GM12878 (cell line): Measurements from ENCODE around the gene PPP1R9B. TPM values are rescaled to one million over a fixed set of nuclear protein-coding genes. Genes with fewer than 3 reads are reported as not detected.

Source experiments
- ATAC-seq: fragments of 200-7000 bp; cut with Tn5 transposase; 3 replicates; pipeline ENCODE4 v1.9.1; 2020; ENCODE audit warnings: mild to moderate bottlenecking, moderate library complexity
- BruUV-seq: library from RNA; stranded (reverse); fragments of 400-500 nt; replicated peaks from 2 replicates; lab custom pipeline; 2021; lab: Mats Ljungman, UMichigan
- CTCF ChIA-PET: fragments of 300-600 bp; sonication (Branson Sonifier 250); formaldehyde crosslinking; extraction: SDS; loops from one replicate; lab custom pipeline; 2021; ENCODE audit warnings: inconsistent platforms; lab: Yijun Ruan, JAX
- POLR2A ChIA-PET: fragments of 350-600 bp; formaldehyde crosslinking; extraction: SDS; loops from one replicate; lab custom pipeline; 2021; ENCODE audit warnings: inconsistent platforms; lab: Charles Lee
- RAD21 ChIA-PET: fragments of 300-600 bp; sonication (Branson Sonifier 250); formaldehyde crosslinking; loops from one replicate; lab custom pipeline; 2023; ENCODE audit warnings: antibody characterized with exemption; ENCODE audit not compliant: unreplicated experiment; lab: Charles Lee
- SMC1A ChIA-PET: fragments of 300-600 bp; sonication (Branson Sonifier 250); formaldehyde crosslinking; loops from one replicate; lab custom pipeline; 2023; ENCODE audit not compliant: unreplicated experiment, uncharacterized antibody; lab: Charles Lee
- DNase-seq: peaks from one replicate; pipeline ENCODE4 v3.0.0-alpha.2; 2011; ENCODE audit warnings: low read depth, low spot score
- FAIRE-seq: peaks from 3 replicates; lab custom pipeline; 2011; peaks lifted over from hg19 to GRCh38; lab: Jason Lieb, UNC
- H2AFZ ChIP-seq: 2 replicates; pipeline ENCODE4 v1.6.0; 2011; ENCODE audit warnings: low read depth, low read length, control low read depth; ENCODE audit not compliant: control insufficient read depth
- H3K27ac ChIP-seq: 2 replicates; pipeline ENCODE4 v1.5.1; 2011; ENCODE audit warnings: control low read depth; ENCODE audit not compliant: control insufficient read depth, insufficient read depth
- H3K27me3 ChIP-seq, 2 experiments: replicated peaks in 1 of 2; 2 replicates each; pipeline versions ENCODE4 v1.6.0 to v1.6.1; 2011; ENCODE audit warnings: low read length in 1 of 2; ENCODE audit not compliant: control insufficient read depth in 2 of 2, insufficient read depth in 2 of 2
- H3K36me3 ChIP-seq, 2 experiments: 2 replicates each; pipeline ENCODE4 v1.5.1; 2011; ENCODE audit warnings: low read length in 1 of 2; ENCODE audit not compliant: control insufficient read depth in 2 of 2, insufficient read depth in 2 of 2
- H3K4me1 ChIP-seq: 2 replicates; pipeline ENCODE4 v1.6.1; 2011; ENCODE audit warnings: mild to moderate bottlenecking, low read length, moderate library complexity, mixed read lengths; ENCODE audit not compliant: control insufficient read depth, insufficient read depth
- H3K4me2 ChIP-seq: 2 replicates; pipeline ENCODE4 v1.6.0; 2011; ENCODE audit warnings: control low read depth; ENCODE audit not compliant: control insufficient read depth, insufficient read depth
- H3K4me3 ChIP-seq: fragments of 200-600 bp; sonication (generic); 2 replicates; pipeline ENCODE4 v1.5.1; 2016
- H3K79me2 ChIP-seq: 2 replicates; pipeline ENCODE4 v1.6.0; 2011; ENCODE audit warnings: low read length; ENCODE audit not compliant: control insufficient read depth, insufficient read depth
- H3K9ac ChIP-seq: 2 replicates; pipeline ENCODE4 v1.8.0; 2011; ENCODE audit warnings: low read length, control low read depth, mixed read lengths; ENCODE audit not compliant: control insufficient read depth, insufficient read depth
- H3K9me3 ChIP-seq: replicated peaks from 3 replicates; pipeline ENCODE4 v1.5.1; 2011; ENCODE audit warnings: mild to moderate bottlenecking, low read length; ENCODE audit not compliant: control insufficient read depth, insufficient read depth
- H4K20me1 ChIP-seq: 2 replicates; pipeline ENCODE4 v1.6.0; 2011; ENCODE audit not compliant: control insufficient read depth, insufficient read depth
- BMI1 ChIP-seq: fragments of 450-650 bp; IDR thresholded peaks from 2 replicates; pipeline ENCODE4 v1.6.1; 2016; ENCODE audit warnings: mild to moderate bottlenecking, moderate library complexity, borderline replicate concordance
- EP300 ChIP-seq, 2 experiments: fragments of 150-350 bp in 1 of 2; IDR thresholded peaks; 2 replicates each; pipeline ENCODE4 v1.6.1; 2011 to 2012; ENCODE audit warnings: low read depth in 2 of 2, low read length in 2 of 2, borderline replicate concordance in 1 of 2, improper control_type of control experiment in 1 of 2, inconsistent platforms in 1 of 2; ENCODE audit not compliant: control insufficient read depth in 1 of 2
- EZH2 ChIP-seq: IDR thresholded peaks from 2 replicates; pipeline ENCODE4 v1.6.1; 2012; ENCODE audit warnings: low read depth, mild to moderate bottlenecking, control low read depth, inconsistent platforms, low read length, borderline replicate concordance; ENCODE audit not compliant: control insufficient read depth
- JUNB ChIP-seq: IDR thresholded peaks from 2 replicates; pipeline ENCODE4 v1.6.1; 2016; ENCODE audit warnings: antibody characterized with exemption, mild to moderate bottlenecking
- NFXL1 ChIP-seq: fragments of 450-650 bp; IDR thresholded peaks from 2 replicates; pipeline ENCODE4 v1.6.1; 2017; ENCODE audit warnings: antibody characterized with exemption, mild to moderate bottlenecking, borderline replicate concordance
- PRDM15 ChIP-seq: fragments of 450-650 bp; formaldehyde crosslinking; IDR thresholded peaks from 2 replicates; pipeline ENCODE4 v1.4.0; 2020; ENCODE audit warnings: mild to moderate bottlenecking, moderate library complexity
- RCOR1 ChIP-seq: conservative IDR thresholded peaks from 2 replicates; pipeline ENCODE4 v1.6.1; 2012; ENCODE audit warnings: low read depth, low read length, improper control_type of control experiment
- RELA ChIP-seq: fragments of 450-650 bp; IDR thresholded peaks from 2 replicates; pipeline ENCODE4 v1.8.0; 2014; ENCODE audit warnings: borderline replicate concordance; ENCODE audit not compliant: partially characterized antibody
- SREBF1 ChIP-seq: IDR thresholded peaks from 2 replicates; pipeline ENCODE4 v1.6.1; 2012; ENCODE audit warnings: mild to moderate bottlenecking, low read length
- SUPT20H ChIP-seq: IDR thresholded peaks from 2 replicates; pipeline ENCODE4 v1.6.1; 2011; ENCODE audit warnings: low read depth, mild to moderate bottlenecking, low read length, moderate library complexity, borderline replicate concordance; ENCODE audit not compliant: control insufficient read depth
- TCF12 ChIP-seq: IDR thresholded peaks from 2 replicates; pipeline ENCODE4 v1.6.1; 2011; ENCODE audit warnings: low read depth, mild to moderate bottlenecking, low read length
- USF2 ChIP-seq: IDR thresholded peaks from 2 replicates; pipeline ENCODE4 v1.6.1; 2011; ENCODE audit warnings: low read depth, low read length, improper control_type of control experiment, borderline replicate concordance
- ZNF592 ChIP-seq: fragments of 450-650 bp; IDR thresholded peaks from 2 replicates; pipeline ENCODE4 v1.6.1; 2017; ENCODE audit warnings: mild to moderate bottlenecking, moderate library complexity
- WGBS: methylation state at CpG from one replicate; pipeline ENCODE4 v1.1.6; 2016; ENCODE audit warnings: low lambda C conversion rate; ENCODE audit not compliant: insufficient replicate concordance, insufficient coverage; ENCODE audit errors: missing lambda C conversion rate; 5-methylcytosine and 5-hydroxymethylcytosine counted together
- in situ Hi-C: fragments of 300-500 bp; cut with MboI; formaldehyde crosslinking; loops from 9 replicates; pipeline ENCODE4 v1.14.3; 2018; ENCODE audit warnings: mixed read lengths
- intact Hi-C: fragments of 100-400 bp; cut with micrococcal nuclease; formaldehyde crosslinking; loops from one replicate; pipeline ENCODE4 v1.14.2; 2022; ENCODE audit not compliant: unreplicated experiment
- polyA plus RNA-seq, 11 experiments: library from polyadenylated mRNA; depleted of rRNA in 4 of 11; unstranded in 6 of 11; stranded (reverse) in 5 of 11; fragments of >200 nt; fragmentation: Nextera tagmentation in 4 of 11; fragmentation: Illumina TruSeq in 1 of 11; extraction: Ambion mirVana in 4 of 11; extraction: Trizol in 1 of 11; gene quantifications; 1 replicate in 1 of 11; 2 replicates in 10 of 11; pipeline versions ENCODE4 v1.2.1 to v1.2.3, GENCODE V29; 2011 to 2016; ENCODE audit warnings: inconsistent platforms in 2 of 11, missing spikeins in 2 of 11, low read depth in 1 of 11
- total RNA-seq, 4 experiments: library from RNA; depleted of rRNA in 3 of 4; stranded (reverse); fragments of >200 nt in 3 of 4; fragmentation: Illumina TruSeq in 1 of 4; extraction: Trizol in 1 of 4; gene quantifications; 2 replicates each; pipeline versions ENCODE4 v1.2.1 to v1.2.3, GENCODE V29; 2013 to 2021

The PPP1R9B gene
- total and polyA plus RNA-seq, 10 of the 15 experiments (the other 5 are each of a cell fraction or from before 2014, with no cell fraction given): 0.20 to 107 (median 37.5) TPM

- H3K4me1 ChIP-seq: no peaks in the 10 kb centered on the region
- no peak overlapping the region for H3K9ac ChIP-seq
- no peak overlapping the region for H3K27ac ChIP-seq
- in situ Hi-C loops: no loop called here
- no peak overlapping the region for H3K4me2 ChIP-seq
- no peaks in the 10 kb centered on the region for H3K79me2 ChIP-seq
- DNase-seq: no peak
- ATAC-seq: no peak
- H3K36me3 ChIP-seq: no peaks in the 10 kb centered on the region; a peak in 2 of 4 replicates
- BruUV-seq: no TSS peak
- SMC1A ChIA-PET: no interaction called here
- TF ChIP-seq RELA: no peak
- TF ChIP-seq SUPT20H: no peak
- no peak for TF ChIP-seq RCOR1
- TF ChIP-seq EP300 (IDR thresholded peaks at IDR 0.05; ENCODE audit: borderline replicate concordance in 1 of 2, control insufficient read depth in 1 of 2, low read depth in 2 of 2, low read length in 2 of 2): no peak
- no peak for TF ChIP-seq SREBF1
- no peak for TF ChIP-seq PRDM15
- no peak for TF ChIP-seq BMI1
- TF ChIP-seq NFXL1: no peak
- no peak for TF ChIP-seq ZNF592
- TF ChIP-seq USF2: no peak
- no peak for TF ChIP-seq EZH2
- TF ChIP-seq JUNB: no peak
- TF ChIP-seq TCF12: no peak
- TF ChIP-seq, all 136 proteins: peak for 0
- WGBS: 79% methylated on average over 15 of the region's 21 CpGs
- Histone ChIP-seq H4K20me1 (no peaks in the 10 kb centered on the region), H3K27me3 (no peaks in the 10 kb centered on the region), H3K4me3 (no peak overlapping the region), H2AFZ (no peak overlapping the region), H3K9me3 (no peaks in the 10 kb centered on the region)
- CTCF ChIA-PET: interaction anchor here (2.1 kb wide), 1 partner anchor 12 kb away, joined by 8 read pairs; no protein-coding TSS in a partner anchor
- POLR2A ChIA-PET: no interaction called here
- intact Hi-C loops: no loop called here
- FAIRE-seq: no peak
- RAD21 ChIA-PET: no interaction called here
Measured at GRCh38 chr17:50105811-50106210, 44.7 kb downstream of the PPP1R9B start.
